KMS-11 (cell line): ENCODE data around the gene NT5DC4.
A peak's percentile ranks its signal among the peaks of the same experiment; 100 is the strongest.

Experiments
- H2AFZ ChIP-seq: fragments of 200-600 bp; sonication (generic); 2 replicates; pipeline ENCODE4 v1.6.1; 2016; ENCODE audit warnings: antibody characterized with exemption, mixed run types, low read depth
- H3K27ac ChIP-seq: fragments of 200-600 bp; sonication (generic); 2 replicates; pipeline ENCODE4 v1.6.1; 2016; ENCODE audit warnings: mild to moderate bottlenecking, mixed run types
- H3K27me3 ChIP-seq: fragments of 200-600 bp; sonication (generic); 2 replicates; pipeline ENCODE4 v1.6.1; 2017; ENCODE audit warnings: mild to moderate bottlenecking, low read depth, mixed run types, moderate library complexity; ENCODE audit not compliant: insufficient read depth
- H3K36me3 ChIP-seq: fragments of 200-600 bp; sonication (generic); 2 replicates; pipeline ENCODE4 v1.6.1; 2017; ENCODE audit warnings: mild to moderate bottlenecking, mixed run types; ENCODE audit not compliant: insufficient read depth
- H3K4me1 ChIP-seq: fragments of 200-600 bp; sonication (generic); 2 replicates; pipeline ENCODE4 v1.6.1; 2016; ENCODE audit warnings: mild to moderate bottlenecking, low read depth, mixed run types; ENCODE audit not compliant: poor library complexity, severe bottlenecking
- H3K4me2 ChIP-seq: fragments of 200-600 bp; sonication (generic); 2 replicates; pipeline ENCODE4 v1.7.0; 2016; ENCODE audit warnings: mild to moderate bottlenecking, mixed run types
- H3K4me3 ChIP-seq: fragments of 200-600 bp; sonication (generic); IDR thresholded peaks from 2 replicates; pipeline ENCODE4 v1.6.1; 2017; ENCODE audit warnings: low read depth, low read length, mixed read lengths; ENCODE audit not compliant: insufficient read depth
- H3K79me2 ChIP-seq: fragments of 200-600 bp; sonication (generic); 2 replicates; pipeline ENCODE4 v1.6.1; 2016; ENCODE audit warnings: low read depth, mixed run types; ENCODE audit not compliant: insufficient read depth
- H3K9ac ChIP-seq: fragments of 200-600 bp; sonication (generic); 2 replicates; pipeline ENCODE4 v1.6.1; 2016; ENCODE audit warnings: mild to moderate bottlenecking, mixed run types
- H4K20me1 ChIP-seq: fragments of 200-600 bp; sonication (generic); 2 replicates; pipeline ENCODE4 v1.6.1; 2016; ENCODE audit warnings: mild to moderate bottlenecking, mixed run types; ENCODE audit not compliant: insufficient read depth
- CTCF ChIP-seq: fragments of 200-600 bp; sonication (generic); conservative IDR thresholded peaks from 2 replicates; pipeline ENCODE4 v1.6.1; 2017; ENCODE audit warnings: low read depth, mild to moderate bottlenecking, antibody characterized with exemption, low read length, moderate library complexity, mixed read lengths

NT5DC4 gene

GRCh38 chr2:112690853-112691401 is 29.9 kb upstream of the NT5DC4 start:
- Histone ChIP-seq H3K9ac (no peak overlapping the region), H3K4me3 (no peak overlapping the region), H3K36me3 (no peaks in the 10 kb centered on the region), H3K4me1 (peaks cover 12% of the 10 kb centered on the region), H3K27ac (no peak overlapping the region), H4K20me1 (no peaks in the 10 kb centered on the region), H3K79me2 (no peaks in the 10 kb centered on the region), H2AFZ (peak overlapping the region; percentile 54; the same call in 1 of the 2 replicates), H3K27me3 (no peaks in the 10 kb centered on the region), H3K4me2 (no peak overlapping the region; the same call in 1 of the 2 replicates)
- TF ChIP-seq CTCF, result peak; percentile 61

- H3K27me3 ChIP-seq, result no peaks in the 10 kb centered on the region
- H3K79me2 ChIP-seq, result no peaks in the 10 kb centered on the region
- H3K9ac ChIP-seq, result no peak overlapping the region
- no peak overlapping the region for H2AFZ ChIP-seq
- no peak overlapping the region for H3K27ac ChIP-seq
- H3K36me3 ChIP-seq, result no peaks in the 10 kb centered on the region
- no peaks in the 10 kb centered on the region for H4K20me1 ChIP-seq
- H3K4me3 ChIP-seq, result no peak overlapping the region
- no peak for TF ChIP-seq CTCF
- no peak overlapping the region for H3K4me2 ChIP-seq
- peaks cover 12% of the 10 kb centered on the region for H3K4me1 ChIP-seq
These were observed 28.9 kb upstream of the NT5DC4 start for GRCh38 chr2:112691881-112692281.

GRCh38 chr2:112692495-112692911 is 28.3 kb upstream of the NT5DC4 start:
- H3K9ac ChIP-seq, result no peak overlapping the region
- TF ChIP-seq CTCF, result no peak
- H3K4me1 ChIP-seq, result peaks cover 12% of the 10 kb centered on the region

GRCh38 chr2:112692918-112693317 is 27.9 kb upstream of the NT5DC4 start:
- H3K27ac ChIP-seq, result no peak overlapping the region
- H3K4me2 ChIP-seq, result peak overlapping the region; percentile 17; the same call in 1 of the 2 replicates

More at GRCh38 chr2:112692495-112692911, 28.3 kb upstream of the NT5DC4 start:
- no peaks in the 10 kb centered on the region for H3K36me3 ChIP-seq
- H3K27me3 ChIP-seq, result no peaks in the 10 kb centered on the region
- H3K4me3 ChIP-seq, result no peak overlapping the region
- H2AFZ ChIP-seq, result peak overlapping the region; percentile 30; the same call in 1 of the 2 replicates
- no peaks in the 10 kb centered on the region for H4K20me1 ChIP-seq
- H3K27ac ChIP-seq, result no peak overlapping the region
- no peaks in the 10 kb centered on the region for H3K79me2 ChIP-seq
- peak overlapping the region; percentile 17; the same call in 1 of the 2 replicates for H3K4me2 ChIP-seq

More at GRCh38 chr2:112692918-112693317, 27.9 kb upstream of the NT5DC4 start:
- Histone ChIP-seq H3K4me1 (peaks cover 12% of the 10 kb centered on the region), H3K36me3 (no peaks in the 10 kb centered on the region), H2AFZ (peak overlapping the region; percentile 30; the same call in 1 of the 2 replicates), H3K27me3 (no peaks in the 10 kb centered on the region), H3K9ac (no peak overlapping the region), H4K20me1 (no peaks in the 10 kb centered on the region), H3K79me2 (no peaks in the 10 kb centered on the region), H3K4me3 (no peak overlapping the region)
- TF ChIP-seq CTCF, result no peak
